NCI-H526 treated with DMSO at 0.1 percent for 48 hours (cell line): ENCODE data around the gene CYB5R3.
"Not testable (repeated sequence)": the region's sequence is repeated elsewhere in the genome, so short reads cannot be mapped to it uniquely, and the experiment has no call there.

Experiments used
- DNase-seq: peaks from one replicate; lab custom pipeline; 2025; lab: John Stamatoyannopoulos, UW

The CYB5R3 gene

DNA sequence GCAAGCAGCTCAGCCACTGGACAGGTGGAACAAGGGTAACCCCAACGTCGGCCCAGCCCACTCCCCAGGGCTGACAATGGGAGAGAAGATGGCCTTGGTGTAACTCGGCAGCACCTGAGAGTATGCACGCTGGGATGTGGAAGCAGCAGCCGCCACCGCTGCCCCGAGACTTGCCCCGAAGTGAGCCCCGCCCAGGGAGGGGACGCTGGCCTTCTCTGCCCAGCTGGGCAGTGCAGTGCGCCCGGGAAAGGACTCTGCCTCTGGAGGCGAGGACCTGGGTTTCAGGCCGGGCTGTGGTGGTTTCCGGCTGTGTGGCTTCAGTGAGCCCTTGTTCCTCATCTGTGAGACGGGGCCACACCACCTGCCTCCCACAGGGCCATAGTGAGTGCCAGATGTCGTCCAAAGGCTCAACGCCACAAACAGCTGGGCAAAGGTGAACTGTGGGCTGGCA is 25.9 kb downstream of the CYB5R3 start:
- no peak for DNase-seq

- no peak for DNase-seq
These were observed 27.0 kb downstream of the CYB5R3 start for GRCh38 chr22:42622061-42622710.

DNA sequence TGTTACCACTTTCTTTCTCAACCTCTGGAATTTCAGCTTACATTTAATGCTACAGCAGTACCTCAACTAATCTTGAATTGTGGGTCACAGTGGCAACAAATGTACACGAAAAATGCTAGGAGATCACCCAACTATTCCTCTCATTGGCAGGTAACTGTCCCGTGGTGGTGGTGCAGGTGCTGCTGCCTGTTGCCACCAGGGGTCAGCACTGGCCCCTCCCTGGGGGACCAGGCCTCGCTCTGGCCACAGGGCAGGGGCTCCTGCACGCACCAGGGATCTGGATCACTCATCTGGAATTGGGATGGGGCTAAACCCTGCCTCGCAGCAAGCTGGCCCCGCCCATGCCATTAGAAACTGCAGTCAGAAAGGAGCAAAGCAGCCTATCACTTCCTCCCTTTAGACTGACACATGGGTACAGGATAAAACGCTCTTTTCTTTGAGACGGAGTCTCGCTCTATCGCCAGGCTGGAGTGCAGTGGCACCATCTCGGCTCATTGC is 27.6 kb downstream of the CYB5R3 start:
- peak; percentile 17 for DNase-seq

DNA sequence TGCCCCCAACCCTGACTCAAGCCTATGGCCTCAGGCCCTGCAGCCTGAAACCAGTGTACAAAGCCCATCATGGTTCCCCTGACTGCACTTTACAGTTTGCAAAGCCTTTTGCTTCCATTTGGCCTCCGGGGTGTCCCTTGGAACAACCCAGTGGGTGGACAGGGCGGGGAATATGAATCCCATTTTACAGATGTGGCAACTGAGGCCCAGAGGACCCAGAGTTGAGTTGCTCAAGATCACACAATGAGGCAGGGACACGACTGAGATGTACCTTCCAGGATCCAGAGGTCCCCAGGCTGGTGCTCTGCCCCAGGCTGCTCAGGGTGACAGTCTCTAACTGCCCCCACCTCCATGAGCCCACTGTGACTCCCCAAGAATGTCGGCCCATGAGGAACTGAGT is 29.1 kb downstream of the CYB5R3 start:
- no peak for DNase-seq

DNA sequence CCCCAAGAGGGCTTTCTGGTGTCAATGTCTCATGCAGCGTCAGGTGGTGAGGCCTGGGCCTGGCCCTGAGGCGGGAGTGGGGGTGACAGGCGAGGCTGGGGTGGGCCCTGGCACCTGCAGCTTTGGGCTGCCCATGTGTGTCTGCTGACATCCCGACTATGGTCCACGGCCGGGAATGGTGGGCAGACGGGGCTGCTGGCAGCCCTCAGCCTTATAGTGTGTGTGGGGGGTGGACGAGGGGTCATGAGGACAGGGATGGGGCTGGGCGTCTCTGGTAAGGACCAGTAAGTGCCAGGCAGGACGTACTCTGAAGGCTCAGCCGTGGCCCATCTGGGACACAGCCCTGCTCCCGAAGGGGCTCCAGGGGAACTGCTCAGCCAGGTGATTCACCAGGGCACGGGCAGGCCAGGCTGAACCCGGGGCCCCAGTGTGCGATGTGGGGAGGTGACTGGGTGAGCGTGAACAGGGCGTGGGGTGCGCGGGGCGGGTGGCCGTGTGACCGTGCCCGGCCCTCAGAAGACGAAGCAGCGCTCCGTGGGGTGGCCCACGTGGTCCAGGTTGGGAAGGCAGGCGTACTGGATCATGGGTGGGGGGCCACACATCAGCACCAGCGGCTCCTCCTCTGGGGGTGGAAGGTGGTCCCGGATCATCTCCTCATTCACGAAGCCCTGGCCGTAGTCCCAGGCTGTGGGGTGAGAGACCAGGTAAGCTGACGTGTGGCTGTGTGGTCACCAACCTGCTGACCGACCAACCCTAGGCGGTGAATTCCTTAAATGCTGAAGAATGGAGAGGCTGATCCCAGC is 29.7 kb downstream of the CYB5R3 start:
- DNase-seq, result no peak

DNA sequence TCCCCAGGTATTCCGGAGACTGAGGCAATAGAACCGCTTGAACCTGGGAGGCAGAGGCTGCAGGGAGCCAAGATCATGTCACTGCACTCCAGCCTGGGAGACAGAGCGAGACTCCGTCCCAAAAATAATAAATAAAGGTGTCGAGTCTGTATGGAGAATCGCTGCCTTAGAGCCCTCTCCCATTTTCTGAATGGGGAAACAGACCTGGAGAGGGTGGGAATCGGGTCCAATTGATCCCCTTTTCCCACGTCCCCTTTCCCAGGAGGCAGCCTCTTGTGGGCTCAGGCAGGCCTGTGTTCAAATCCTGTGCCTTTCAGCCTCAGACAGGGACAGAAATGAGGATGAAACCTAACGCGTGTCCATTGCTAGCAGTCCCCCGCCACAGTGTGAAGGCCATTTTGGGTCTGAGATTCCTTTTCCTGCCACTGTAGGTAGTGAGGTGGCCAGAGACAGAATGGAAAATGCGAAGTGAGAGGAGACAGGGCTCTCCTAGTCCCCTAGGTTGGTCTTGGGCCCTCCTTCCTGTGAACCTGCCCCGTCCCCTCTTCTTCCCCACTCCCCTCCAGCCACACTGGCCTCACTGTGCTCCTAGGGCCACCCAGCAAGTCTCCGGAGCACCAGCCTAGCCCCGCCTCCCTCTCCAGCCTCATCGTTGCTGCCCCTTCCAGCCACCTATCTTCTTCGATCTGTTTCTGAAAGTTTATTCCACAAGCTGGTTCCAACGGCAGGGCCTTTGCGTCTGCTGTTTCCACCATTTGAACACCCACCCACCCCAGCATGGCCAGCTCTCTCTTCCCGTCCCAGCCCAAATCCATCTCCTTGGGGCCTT is 31.8 kb downstream of the CYB5R3 start:
- no peak for DNase-seq

DNA sequence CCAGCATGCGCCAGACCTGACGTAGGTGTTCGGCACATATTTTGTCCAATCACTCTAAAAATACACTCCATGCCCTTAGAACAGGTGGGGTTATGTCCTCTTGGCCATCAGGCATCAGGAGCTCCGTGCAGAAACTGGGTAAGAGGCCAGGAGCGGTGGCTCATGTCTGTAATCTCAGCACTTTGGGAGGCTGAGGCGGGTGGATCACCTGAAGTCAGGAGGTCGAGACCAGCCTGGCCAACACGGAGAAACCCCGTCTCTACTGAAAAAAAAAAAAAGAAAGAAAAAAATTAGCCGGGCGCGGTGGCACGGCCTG is 33.4 kb downstream of the CYB5R3 start:
- DNase-seq, result not testable (repeated sequence)

DNA sequence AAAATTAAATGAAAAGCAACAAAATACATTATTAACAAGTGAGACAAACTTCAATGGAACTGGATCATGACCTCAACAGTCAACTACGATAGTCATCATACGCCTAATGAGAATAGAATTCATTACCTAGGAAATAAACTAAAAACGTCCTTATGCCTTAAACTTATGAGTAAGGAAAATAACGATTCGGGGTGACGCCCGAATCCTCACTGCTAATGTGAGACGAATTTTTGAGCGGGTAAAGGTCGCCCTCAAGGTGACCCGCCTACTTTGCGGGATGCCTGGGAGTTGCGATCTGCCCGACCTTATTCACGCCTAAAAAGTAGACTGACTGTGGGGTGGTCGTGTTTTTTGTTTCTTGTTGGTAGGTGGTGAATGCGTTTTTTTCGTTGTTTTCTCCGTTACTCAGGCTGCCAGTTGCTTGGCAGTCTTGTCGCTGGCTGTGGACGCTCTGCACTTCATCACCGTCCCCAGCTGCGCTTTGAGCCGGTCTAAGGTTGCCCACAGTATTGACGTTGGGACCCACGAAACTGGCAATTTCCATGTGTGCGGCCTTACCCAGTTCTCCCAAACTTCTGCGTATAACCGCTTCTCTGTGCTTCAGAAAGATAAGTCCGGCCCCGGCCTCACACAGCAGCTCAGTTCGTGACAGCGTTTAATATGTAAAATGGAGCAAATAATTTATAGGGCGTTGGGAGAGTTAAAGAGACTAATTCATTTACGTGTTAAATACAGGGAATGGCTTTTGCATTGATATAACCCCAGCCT is 33.9 kb downstream of the CYB5R3 start:
- peak; percentile 97 for DNase-seq

DNA sequence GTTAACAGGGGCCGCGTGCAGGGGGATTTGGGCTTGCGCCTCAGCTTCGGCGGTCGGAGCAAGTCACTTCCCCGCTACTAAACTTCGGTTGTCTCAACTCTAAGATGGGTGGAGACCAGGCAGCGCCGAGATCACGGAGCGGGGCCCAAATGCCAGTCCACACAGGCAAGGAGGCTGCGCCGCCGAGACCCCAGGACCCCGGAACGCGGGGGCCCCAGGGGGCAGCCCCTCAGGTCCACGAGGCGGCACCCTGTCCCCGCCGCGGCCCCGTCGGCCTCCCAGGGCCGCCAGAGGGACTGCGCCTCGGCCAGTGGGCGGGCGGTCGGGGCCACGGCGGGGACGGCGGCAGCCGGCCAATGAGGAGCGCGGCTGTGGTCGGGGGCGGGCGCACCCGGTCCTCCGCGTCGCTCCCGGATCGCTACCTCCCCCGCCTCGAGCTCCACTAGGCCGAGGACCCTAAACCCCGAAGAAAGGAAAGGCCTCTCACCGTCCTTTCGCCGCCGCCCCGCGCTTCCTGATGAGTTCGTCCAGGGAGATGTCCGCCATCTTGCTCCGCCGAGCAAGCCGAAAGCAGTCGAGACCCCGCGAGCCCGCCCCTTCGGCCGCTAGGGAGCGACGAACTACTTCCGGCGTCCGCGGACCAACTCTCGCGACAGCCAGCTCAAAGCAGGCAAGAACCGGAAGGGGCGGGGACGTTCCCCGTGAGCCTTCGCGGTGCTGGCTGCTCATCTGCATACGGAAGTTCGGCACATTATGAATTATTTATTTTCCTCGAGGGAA is 34.7 kb downstream of the CYB5R3 start, which contains the start of gene POLDIP3:
TSS of gene POLDIP3 (minus strand) at position 572 of the 780 bp plus-strand sequence. CDS start at position 546, 26 bp downstream.
- peak; percentile 89 for DNase-seq

GRCh38 chr22:42613872-42614301 is 35.3 kb downstream of the CYB5R3 start:
- no peak for DNase-seq

- no peak for DNase-seq
These were observed 36.9 kb downstream of the CYB5R3 start for GRCh38 chr22:42612336-42612735.

DNA sequence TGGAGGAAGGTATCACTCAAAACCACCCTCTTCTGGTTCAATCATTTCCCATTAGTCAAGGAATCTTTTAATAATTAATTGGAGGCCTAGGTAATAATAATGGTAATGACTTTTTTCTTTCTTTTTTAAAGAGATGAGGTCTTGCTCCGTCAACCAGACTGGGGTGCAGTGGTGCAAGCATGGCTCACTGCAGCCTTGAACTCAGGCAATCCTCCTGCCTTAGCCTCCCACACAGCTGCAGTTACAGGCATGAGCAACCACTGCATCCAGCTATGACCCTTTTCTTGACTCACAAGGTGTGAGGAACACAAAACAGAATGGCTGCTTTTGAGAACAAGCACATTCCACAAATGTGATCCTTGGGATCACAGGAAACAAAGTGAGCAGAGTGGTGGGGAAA is 38.1 kb downstream of the CYB5R3 start:
- DNase-seq, result no peak

- DNase-seq, result no peak
These were observed 39.0 kb downstream of the CYB5R3 start for GRCh38 chr22:42610186-42610585.

GRCh38 chr22:42608823-42609361 is 40.3 kb downstream of the CYB5R3 start:
- DNase-seq, result no peak

- no peak for DNase-seq
These were observed 40.9 kb downstream of the CYB5R3 start for GRCh38 chr22:42608136-42608822.

DNA sequence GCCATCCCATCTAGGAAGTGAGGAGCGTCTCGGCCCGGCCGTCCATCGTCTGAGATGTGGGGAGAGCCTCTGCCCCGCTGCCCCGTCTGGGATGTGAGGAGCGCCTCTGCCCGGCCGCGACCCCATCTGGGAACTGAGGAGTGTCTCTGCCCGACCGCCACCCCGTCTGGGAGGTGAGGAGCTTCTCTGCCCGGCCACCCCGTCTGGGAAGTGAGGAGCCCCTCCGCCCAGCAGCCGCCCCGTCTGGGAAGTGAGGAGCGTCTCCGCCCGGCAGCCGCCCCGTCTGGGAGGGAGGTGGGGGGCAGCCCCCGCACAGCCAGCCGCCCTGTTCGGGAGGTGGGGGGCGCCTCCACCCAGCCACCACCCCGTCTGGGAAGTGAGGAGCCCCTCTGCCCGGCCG is 41.6 kb downstream of the CYB5R3 start:
- not testable (repeated sequence) for DNase-seq

DNA sequence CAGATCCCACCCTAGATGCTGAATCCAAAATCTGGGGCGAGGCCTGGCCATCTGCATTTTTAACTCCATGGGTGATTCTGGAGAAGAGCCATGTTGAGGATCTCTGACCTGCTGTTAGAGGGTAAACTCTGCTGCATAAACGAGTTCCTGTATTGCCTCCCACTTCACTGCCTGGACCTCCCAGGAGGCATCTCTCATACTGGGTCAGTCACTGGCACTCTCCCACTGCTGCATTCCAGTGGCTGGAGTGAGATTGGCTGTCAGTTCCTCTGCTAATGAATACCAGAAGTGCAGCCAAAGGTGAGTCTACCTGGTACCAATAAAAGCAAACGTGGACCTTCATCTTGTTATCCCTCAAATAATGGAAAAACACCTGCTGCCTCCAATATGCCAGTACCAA is 44.8 kb downstream of the CYB5R3 start:
- DNase-seq, result no peak

DNA sequence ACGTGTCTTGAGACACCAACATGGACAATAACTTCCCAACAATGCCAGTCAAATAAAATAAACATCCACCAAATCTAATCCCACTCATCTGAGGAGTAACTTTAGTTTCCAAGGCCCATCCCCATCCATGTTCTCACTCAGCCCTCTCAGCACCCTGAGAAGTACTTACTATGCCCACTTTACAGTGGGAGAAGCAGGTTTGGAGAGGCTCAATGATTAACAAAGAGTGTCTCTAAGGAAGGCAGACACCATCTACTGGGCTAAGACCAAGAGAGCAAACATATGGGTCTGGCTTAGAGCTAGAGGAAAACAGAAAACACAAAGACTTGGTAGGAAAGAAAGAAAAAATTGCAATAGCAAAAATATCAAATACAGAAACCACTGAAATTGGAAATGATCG is 45.8 kb downstream of the CYB5R3 start:
- no peak for DNase-seq

DNA sequence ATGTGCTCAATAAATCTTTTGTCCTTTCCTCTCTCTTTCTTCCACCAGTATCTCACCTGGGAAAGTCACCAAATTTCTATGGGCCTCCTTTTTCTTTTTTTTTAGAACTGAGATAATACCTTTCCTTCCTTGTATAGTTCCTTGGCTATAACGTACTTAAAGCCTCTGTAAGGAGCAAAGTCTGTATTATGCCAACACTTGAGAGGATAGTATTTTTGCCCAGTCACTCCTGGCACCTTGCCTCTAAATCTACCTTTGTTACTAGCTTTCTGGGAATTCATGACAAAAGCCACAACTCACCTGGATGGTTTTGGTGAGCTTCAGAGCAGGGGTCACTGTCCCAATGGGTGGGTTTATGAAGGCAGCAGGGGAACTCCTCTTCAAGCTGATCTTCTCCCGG is 46.7 kb downstream of the CYB5R3 start:
- no peak for DNase-seq

DNA sequence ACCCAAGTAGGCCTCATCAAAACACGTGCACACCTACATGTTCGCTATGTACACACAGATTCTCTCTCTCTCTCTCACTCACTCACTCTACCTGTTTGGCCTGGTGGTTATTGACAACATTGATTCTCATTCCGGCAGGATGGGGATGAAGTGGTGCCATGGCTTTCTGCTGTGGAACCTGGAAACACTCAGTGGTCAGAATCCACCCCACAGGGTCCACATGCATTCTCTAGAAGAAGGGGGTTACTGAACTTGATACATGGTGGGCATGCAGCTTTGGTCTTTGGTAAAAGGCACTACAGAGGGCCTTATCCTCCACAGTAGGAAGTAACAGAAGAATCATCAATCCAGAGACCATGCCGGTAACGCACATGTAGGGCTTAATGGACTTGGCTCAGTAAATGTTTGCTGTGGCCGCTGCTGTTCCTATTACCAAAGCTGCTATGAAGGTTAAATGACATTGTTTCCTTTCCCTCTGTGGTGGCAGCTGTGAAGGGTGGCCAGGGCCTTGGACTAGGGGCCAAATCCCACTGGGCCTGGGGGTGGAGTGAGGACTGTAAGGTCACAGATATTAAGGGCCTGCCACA is 47.2 kb downstream of the CYB5R3 start:
- no peak for DNase-seq
